Measurements from ENCODE around the gene SLAMF1.

The SLAMF1 gene

DNA sequence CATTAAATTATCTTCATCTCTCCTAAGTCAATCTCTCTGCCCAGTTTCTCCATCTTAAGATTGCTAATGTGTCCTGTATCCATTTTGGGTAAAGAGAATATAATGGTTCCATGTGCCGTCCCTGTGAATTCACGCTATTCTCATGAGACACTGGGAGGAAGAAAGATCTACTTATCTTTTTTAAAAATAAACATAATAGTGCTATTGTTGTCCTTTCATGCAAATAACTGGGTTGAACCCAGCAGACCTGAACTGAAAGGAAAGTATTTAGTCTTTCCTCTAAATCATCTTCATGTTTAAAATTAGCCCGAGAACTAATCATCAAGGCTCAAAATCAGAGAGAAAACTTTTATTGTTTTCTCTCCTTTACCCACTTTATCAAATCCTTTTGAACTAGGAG lies 22.4 kb downstream of the SLAMF1 start:
- Histone ChIP-seq H3K27ac (replicated peaks) (no peak overlapping the region), H3K4me3 (replicated peaks; ENCODE audit: insufficient read depth, low read length) (no peak overlapping the region)

DNA sequence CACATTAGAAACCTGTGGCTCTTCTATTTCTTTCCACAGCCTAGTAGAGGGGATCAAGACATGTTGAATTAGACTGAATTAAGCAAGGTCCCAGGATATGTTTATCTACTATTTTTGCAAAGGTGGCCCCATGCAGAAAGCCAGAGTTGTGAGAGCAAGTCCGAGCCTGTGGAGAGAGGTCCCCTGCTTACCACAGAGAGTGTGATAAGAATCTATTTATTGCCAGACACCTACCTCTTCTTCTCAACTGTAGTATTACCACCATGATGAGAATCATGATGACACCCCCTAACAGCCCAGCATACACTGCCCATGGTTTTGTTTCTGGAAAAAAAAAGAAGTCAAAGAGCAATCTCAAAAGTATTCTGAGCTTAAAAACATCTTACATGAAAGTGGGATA lies 23.0 kb downstream of the SLAMF1 start:
- TF ChIP-seq, protein P1, sequence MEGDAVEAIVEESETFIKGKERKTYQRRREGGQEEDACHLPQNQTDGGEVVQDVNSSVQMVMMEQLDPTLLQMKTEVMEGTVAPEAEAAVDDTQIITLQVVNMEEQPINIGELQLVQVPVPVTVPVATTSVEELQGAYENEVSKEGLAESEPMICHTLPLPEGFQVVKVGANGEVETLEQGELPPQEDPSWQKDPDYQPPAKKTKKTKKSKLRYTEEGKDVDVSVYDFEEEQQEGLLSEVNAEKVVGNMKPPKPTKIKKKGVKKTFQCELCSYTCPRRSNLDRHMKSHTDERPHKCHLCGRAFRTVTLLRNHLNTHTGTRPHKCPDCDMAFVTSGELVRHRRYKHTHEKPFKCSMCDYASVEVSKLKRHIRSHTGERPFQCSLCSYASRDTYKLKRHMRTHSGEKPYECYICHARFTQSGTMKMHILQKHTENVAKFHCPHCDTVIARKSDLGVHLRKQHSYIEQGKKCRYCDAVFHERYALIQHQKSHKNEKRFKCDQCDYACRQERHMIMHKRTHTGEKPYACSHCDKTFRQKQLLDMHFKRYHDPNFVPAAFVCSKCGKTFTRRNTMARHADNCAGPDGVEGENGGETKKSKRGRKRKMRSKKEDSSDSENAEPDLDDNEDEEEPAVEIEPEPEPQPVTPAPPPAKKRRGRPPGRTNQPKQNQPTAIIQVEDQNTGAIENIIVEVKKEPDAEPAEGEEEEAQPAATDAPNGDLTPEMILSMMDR (IDR thresholded peaks at IDR 0.05; ENCODE audit: insufficient read depth, low read length), result no peak
- TF ChIP-seq, protein P2, sequence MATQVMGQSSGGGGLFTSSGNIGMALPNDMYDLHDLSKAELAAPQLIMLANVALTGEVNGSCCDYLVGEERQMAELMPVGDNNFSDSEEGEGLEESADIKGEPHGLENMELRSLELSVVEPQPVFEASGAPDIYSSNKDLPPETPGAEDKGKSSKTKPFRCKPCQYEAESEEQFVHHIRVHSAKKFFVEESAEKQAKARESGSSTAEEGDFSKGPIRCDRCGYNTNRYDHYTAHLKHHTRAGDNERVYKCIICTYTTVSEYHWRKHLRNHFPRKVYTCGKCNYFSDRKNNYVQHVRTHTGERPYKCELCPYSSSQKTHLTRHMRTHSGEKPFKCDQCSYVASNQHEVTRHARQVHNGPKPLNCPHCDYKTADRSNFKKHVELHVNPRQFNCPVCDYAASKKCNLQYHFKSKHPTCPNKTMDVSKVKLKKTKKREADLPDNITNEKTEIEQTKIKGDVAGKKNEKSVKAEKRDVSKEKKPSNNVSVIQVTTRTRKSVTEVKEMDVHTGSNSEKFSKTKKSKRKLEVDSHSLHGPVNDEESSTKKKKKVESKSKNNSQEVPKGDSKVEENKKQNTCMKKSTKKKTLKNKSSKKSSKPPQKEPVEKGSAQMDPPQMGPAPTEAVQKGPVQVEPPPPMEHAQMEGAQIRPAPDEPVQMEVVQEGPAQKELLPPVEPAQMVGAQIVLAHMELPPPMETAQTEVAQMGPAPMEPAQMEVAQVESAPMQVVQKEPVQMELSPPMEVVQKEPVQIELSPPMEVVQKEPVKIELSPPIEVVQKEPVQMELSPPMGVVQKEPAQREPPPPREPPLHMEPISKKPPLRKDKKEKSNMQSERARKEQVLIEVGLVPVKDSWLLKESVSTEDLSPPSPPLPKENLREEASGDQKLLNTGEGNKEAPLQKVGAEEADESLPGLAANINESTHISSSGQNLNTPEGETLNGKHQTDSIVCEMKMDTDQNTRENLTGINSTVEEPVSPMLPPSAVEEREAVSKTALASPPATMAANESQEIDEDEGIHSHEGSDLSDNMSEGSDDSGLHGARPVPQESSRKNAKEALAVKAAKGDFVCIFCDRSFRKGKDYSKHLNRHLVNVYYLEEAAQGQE (IDR thresholded peaks at IDR 0.05; ENCODE audit: insufficient replicate concordance, low read depth), result no peak
- TF ChIP-seq GABPA (IDR thresholded peaks at IDR 0.05; ENCODE audit: low read depth) (no peak), POLR2AphosphoS5 (IDR thresholded peaks at IDR 0.05; ENCODE audit: low read depth) (no peak), SPI1 (IDR thresholded peaks at IDR 0.05; ENCODE audit: borderline replicate concordance, low read depth) (no peak)
- no peaks in the 10 kb centered on the region for H3K27me3 ChIP-seq (ENCODE audit: insufficient read depth, poor library complexity, severe bottlenecking)
- DNase-seq (ENCODE audit: low read depth in 1 of 2, low spot score in 1 of 2), result no peak
- no peak overlapping the region for H3K4me3 ChIP-seq (replicated peaks; ENCODE audit: insufficient read depth, low read length)
- no peak overlapping the region for H3K27ac ChIP-seq (replicated peaks)

More for the DNA sequence above, 22.4 kb downstream of the SLAMF1 start:
- TF ChIP-seq, protein P1 (IDR thresholded peaks at IDR 0.05; ENCODE audit: insufficient read depth, low read length), result no peak
- no peak for TF ChIP-seq SPI1 (IDR thresholded peaks at IDR 0.05; ENCODE audit: borderline replicate concordance, low read depth)
- no peak for TF ChIP-seq POLR2AphosphoS5 (IDR thresholded peaks at IDR 0.05; ENCODE audit: low read depth)
- TF ChIP-seq, protein P2 (IDR thresholded peaks at IDR 0.05; ENCODE audit: insufficient replicate concordance, low read depth), result no peak
- no peak for TF ChIP-seq GABPA (IDR thresholded peaks at IDR 0.05; ENCODE audit: low read depth)
- no peaks in the 10 kb centered on the region for H3K27me3 ChIP-seq (ENCODE audit: insufficient read depth, poor library complexity, severe bottlenecking)
- no peak for DNase-seq (ENCODE audit: low read depth in 1 of 2, low spot score in 1 of 2)

DNA sequence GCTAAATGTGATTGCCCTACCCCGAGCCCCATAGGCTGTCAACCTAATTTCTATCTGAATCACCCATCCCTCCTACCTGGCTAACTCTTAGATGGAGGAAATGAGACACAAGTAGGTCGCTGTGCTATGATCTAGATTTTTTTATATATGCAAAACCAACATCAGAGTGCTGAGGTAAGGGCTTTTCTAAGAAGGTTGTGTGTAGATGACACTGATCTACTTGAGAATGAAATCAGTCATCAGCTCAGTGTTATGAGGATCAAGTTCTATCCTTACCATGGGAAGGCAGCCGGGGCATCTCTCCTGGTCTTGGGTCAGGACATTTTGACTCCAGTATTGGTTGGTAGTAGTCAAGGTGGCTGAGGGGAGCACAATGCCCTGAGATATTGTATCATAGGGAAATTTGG lies 23.6 kb downstream of the SLAMF1 start:
- H3K4me3 ChIP-seq (replicated peaks; ENCODE audit: insufficient read depth, low read length), result no peak overlapping the region
- no peak for DNase-seq (ENCODE audit: low read depth in 1 of 2, low spot score in 1 of 2)
- TF ChIP-seq, protein P1 (IDR thresholded peaks at IDR 0.05; ENCODE audit: insufficient read depth, low read length), result no peak
- TF ChIP-seq, protein P2 (IDR thresholded peaks at IDR 0.05; ENCODE audit: insufficient replicate concordance, low read depth), result no peak
- no peak for TF ChIP-seq GABPA (IDR thresholded peaks at IDR 0.05; ENCODE audit: low read depth)
- TF ChIP-seq POLR2AphosphoS5 (IDR thresholded peaks at IDR 0.05; ENCODE audit: low read depth), result no peak
- no peak for TF ChIP-seq SPI1 (IDR thresholded peaks at IDR 0.05; ENCODE audit: borderline replicate concordance, low read depth)
- H3K27ac ChIP-seq (replicated peaks), result no peak overlapping the region
- H3K27me3 ChIP-seq (ENCODE audit: insufficient read depth, poor library complexity, severe bottlenecking), result no peaks in the 10 kb centered on the region
